Measurements from ENCODE around the gene PLEKHH3.

DNA sequence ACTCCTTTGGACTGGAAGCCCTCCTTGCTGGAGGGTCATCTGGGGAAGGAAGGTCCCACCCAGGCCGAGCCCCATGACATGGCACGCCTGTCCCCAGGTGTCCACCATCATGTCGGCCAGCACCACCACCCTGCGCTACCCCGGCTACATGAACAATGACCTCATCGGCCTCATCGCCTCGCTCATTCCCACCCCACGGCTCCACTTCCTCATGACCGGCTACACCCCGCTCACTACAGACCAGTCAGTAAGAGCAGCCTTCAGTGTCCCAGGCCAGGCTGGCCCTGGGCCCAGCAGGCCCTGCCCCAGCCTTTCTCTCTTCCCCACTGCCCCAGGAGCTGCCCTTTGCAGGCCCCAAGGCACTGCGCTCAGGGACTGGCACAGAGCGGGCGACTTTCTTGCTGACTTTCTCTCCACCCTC, 11.2 kb downstream of the PLEKHH3 start:
- TF ChIP-seq EZH2phosphoT487 (IDR thresholded peaks at IDR 0.05; ENCODE audit: low read depth, severe bottlenecking, unreplicated experiment) (no peak), CTCF (IDR thresholded peaks at IDR 0.05; ENCODE audit: poor library complexity) (no peak), EZH2 (IDR thresholded peaks at IDR 0.05; ENCODE audit: borderline replicate concordance) (no peak)
